ENCODE results near the gene ASB2. TPM values are rescaled to one million over a fixed set of nuclear protein-coding genes. Genes with fewer than 3 reads are reported as not detected.

ASB2 gene
- total and polyA plus RNA-seq, 2 of the 8 experiments (the other 6 are each of a cell fraction or from before 2014, with no cell fraction given) = 1.0 to 2.1 TPM

GRCh38 chr14:94001016-94001415 lies 24.6 kb upstream of the ASB2 start:
- Histone ChIP-seq H2AK5ac (ENCODE audit: low read depth, low read length) (no peak overlapping the region), H2BK5ac (ENCODE audit: low read depth, low read length) (no peak overlapping the region), H3K4me2 (ENCODE audit: insufficient read depth in 1 of 2, low read depth in 2 of 2, low read length in 2 of 2) (no peak overlapping the region), H3K27ac (ENCODE audit: low read depth, low read length) (no peak overlapping the region), H3K9ac (replicated peaks in 1 of 4; ENCODE audit: extremely low read depth in 1 of 4, low read depth in 3 of 4, low read length in 3 of 4) (no peak overlapping the region), H3K79me1 (ENCODE audit: low read depth, low read length) (no peaks in the 10 kb centered on the region; the same call in 1 of the 2 replicates), H3K23me2 (ENCODE audit: low read depth, low read length) (peaks cover 3% of the 10 kb centered on the region; the same call in 1 of the 2 replicates), H2BK12ac (ENCODE audit: low read depth, low read length) (no peak overlapping the region), H2BK15ac (ENCODE audit: low read length) (no peak overlapping the region), H3K18ac (ENCODE audit: extremely low read depth, low read length) (no peak overlapping the region), H3K56ac (replicated peaks; ENCODE audit: insufficient read length, low read depth, low read length) (no peak overlapping the region), H3K4ac (replicated peaks; ENCODE audit: insufficient read length, low read depth, low read length) (no peak overlapping the region), H3K79me2 (ENCODE audit: control insufficient read depth in 1 of 2, insufficient read depth in 2 of 2, low read length in 2 of 2) (no peaks in the 10 kb centered on the region), H4K5ac (ENCODE audit: insufficient read length, low read depth, low read length) (no peak overlapping the region), H2AFZ (ENCODE audit: low read length) (no peak overlapping the region), H3K4me3 (ENCODE audit: extremely low read depth in 1 of 4, insufficient read depth in 2 of 4, low read depth in 3 of 4, low read length in 4 of 4) (no peak overlapping the region), H3K4me1 (replicated peaks in 1 of 4; ENCODE audit: control insufficient read depth in 3 of 4, insufficient read depth in 4 of 4, low read length in 3 of 4) (peaks cover 0 to 3% (median under 1%) of the 10 kb centered on the region in 4 experiments; a peak in 2 of 7 replicates), H3K23ac (ENCODE audit: insufficient read length) (no peak overlapping the region), H3K27me3 (replicated peaks in 1 of 4; ENCODE audit: control insufficient read depth in 3 of 4, extremely low read depth in 1 of 4, insufficient read depth in 3 of 4, low read length in 3 of 4) (0 out of 7 replicates have a peak, but pooled peaks cover 0 to 2% (median 0%) of the 10 kb centered on the region in 4 experiments), H2BK120ac (replicated peaks; ENCODE audit: low read depth, low read length) (no peak overlapping the region), H4K91ac (replicated peaks; ENCODE audit: insufficient read length, low read length) (no peak overlapping the region), H3K9me3 (ENCODE audit: insufficient read depth in 2 of 2, low read depth in 1 of 2, low read length in 1 of 2) (no peaks in the 10 kb centered on the region), H2BK20ac (ENCODE audit: low read length) (no peak overlapping the region), H3K14ac (ENCODE audit: insufficient read length) (no peak overlapping the region), H3K36me3 (ENCODE audit: control insufficient read depth in 2 of 4, insufficient read depth in 4 of 4, low read length in 3 of 4) (no peaks in the 10 kb centered on the region), H4K20me1 (replicated peaks in 1 of 2; ENCODE audit: control insufficient read depth in 1 of 2, insufficient read depth in 2 of 2, low read length in 2 of 2) (peaks cover 0 to 2% of the 10 kb centered on the region in 2 experiments), H4K8ac (ENCODE audit: extremely low read depth, insufficient read depth, low read length) (no peak overlapping the region)
- ChIA-PET CTCF (ENCODE audit: partially characterized antibody) (interaction anchor here (0.6 to 20.5 kb wide), 24 partner anchors 8 to 346 kb away, joined by 3 to 484 read pairs (median 4); partner anchors contain the start of genes DDX24, IFI27 and IFI27L1), POLR2A (ENCODE audit: partially characterized antibody) (no interaction called here)
- 91% methylated on average over 13 of the region's 13 CpGs; no CpG with 5 or more reads in 1 of the 2 experiments for WGBS, 2 experiments (ENCODE audit: extremely low coverage in 1 of 2, insufficient coverage in 1 of 2, insufficient read length in 1 of 2, insufficient replicate concordance in 2 of 2, low coverage in 1 of 2, low lambda C conversion rate in 2 of 2, missing lambda C conversion rate in 1 of 2)
- DNase-seq (ENCODE audit: low read depth in 1 of 2, low spot score in 2 of 2) (no peak), FAIRE-seq (no peak)
- TF ChIP-seq MAFK (IDR thresholded peaks at IDR 0.05; ENCODE audit: low read depth, low read length) = no peak
- TF ChIP-seq, protein P1, sequence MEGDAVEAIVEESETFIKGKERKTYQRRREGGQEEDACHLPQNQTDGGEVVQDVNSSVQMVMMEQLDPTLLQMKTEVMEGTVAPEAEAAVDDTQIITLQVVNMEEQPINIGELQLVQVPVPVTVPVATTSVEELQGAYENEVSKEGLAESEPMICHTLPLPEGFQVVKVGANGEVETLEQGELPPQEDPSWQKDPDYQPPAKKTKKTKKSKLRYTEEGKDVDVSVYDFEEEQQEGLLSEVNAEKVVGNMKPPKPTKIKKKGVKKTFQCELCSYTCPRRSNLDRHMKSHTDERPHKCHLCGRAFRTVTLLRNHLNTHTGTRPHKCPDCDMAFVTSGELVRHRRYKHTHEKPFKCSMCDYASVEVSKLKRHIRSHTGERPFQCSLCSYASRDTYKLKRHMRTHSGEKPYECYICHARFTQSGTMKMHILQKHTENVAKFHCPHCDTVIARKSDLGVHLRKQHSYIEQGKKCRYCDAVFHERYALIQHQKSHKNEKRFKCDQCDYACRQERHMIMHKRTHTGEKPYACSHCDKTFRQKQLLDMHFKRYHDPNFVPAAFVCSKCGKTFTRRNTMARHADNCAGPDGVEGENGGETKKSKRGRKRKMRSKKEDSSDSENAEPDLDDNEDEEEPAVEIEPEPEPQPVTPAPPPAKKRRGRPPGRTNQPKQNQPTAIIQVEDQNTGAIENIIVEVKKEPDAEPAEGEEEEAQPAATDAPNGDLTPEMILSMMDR (IDR thresholded peaks at IDR 0.05; ENCODE audit: control extremely low read depth in 1 of 3, insufficient read depth in 1 of 3, low read depth in 1 of 3, low read length in 3 of 3) = no peak
- no peak for TF ChIP-seq EP300 (IDR thresholded peaks at IDR 0.05; ENCODE audit: borderline replicate concordance in 1 of 2, low read depth in 2 of 2, low read length in 2 of 2)
